ENCODE measurements around the gene CELF2.

CELF2 gene

GRCh38 chr10:11159543-11160215, 142.0 kb downstream of the CELF2 start:
- Histone ChIP-seq H3K27me3 (ENCODE audit: control insufficient read depth, insufficient read depth, low read length) (peaks cover 8% of the 10 kb centered on the region; the same call in 1 of the 2 replicates), H3K9ac (ENCODE audit: low read length) (no peak overlapping the region), H3K27ac (ENCODE audit: low read depth, low read length) (no peak overlapping the region), H3K4me3 (ENCODE audit: low read depth, low read length) (no peak overlapping the region), H3K9me3 (ENCODE audit: control insufficient read depth, insufficient read depth, low read depth, low read length) (peaks cover 12% of the 10 kb centered on the region), H3K4me1 (ENCODE audit: control insufficient read depth, insufficient read depth, low read length) (peaks cover 16% of the 10 kb centered on the region), H3K36me3 (ENCODE audit: control insufficient read depth, insufficient read depth, low read length) (no peaks in the 10 kb centered on the region)

- H3K9ac ChIP-seq (ENCODE audit: low read length), result no peak overlapping the region
- no peak overlapping the region for H3K27ac ChIP-seq (ENCODE audit: low read depth, low read length)
- no peaks in the 10 kb centered on the region for H3K36me3 ChIP-seq (ENCODE audit: control insufficient read depth, insufficient read depth, low read length)
- H3K9me3 ChIP-seq (ENCODE audit: control insufficient read depth, insufficient read depth, low read depth, low read length), result peaks cover 12% of the 10 kb centered on the region
- H3K4me1 ChIP-seq (ENCODE audit: control insufficient read depth, insufficient read depth, low read length), result peaks cover 12% of the 10 kb centered on the region
- H3K27me3 ChIP-seq (ENCODE audit: control insufficient read depth, insufficient read depth, low read length), result peaks cover 14% of the 10 kb centered on the region; the same call in 1 of the 2 replicates
- no peak overlapping the region for H3K4me3 ChIP-seq (ENCODE audit: low read depth, low read length)
These were observed 143.4 kb downstream of the CELF2 start for GRCh38 chr10:11161096-11161495.

GRCh38 chr10:11161910-11162309, 144.2 kb downstream of the CELF2 start:
- Histone ChIP-seq H3K4me3 (ENCODE audit: low read depth, low read length) (no peak overlapping the region), H3K9me3 (ENCODE audit: control insufficient read depth, insufficient read depth, low read depth, low read length) (peaks cover 12% of the 10 kb centered on the region), H3K27ac (ENCODE audit: low read depth, low read length) (no peak overlapping the region), H3K36me3 (ENCODE audit: control insufficient read depth, insufficient read depth, low read length) (no peaks in the 10 kb centered on the region), H3K9ac (ENCODE audit: low read length) (no peak overlapping the region), H3K27me3 (ENCODE audit: control insufficient read depth, insufficient read depth, low read length) (peaks cover 14% of the 10 kb centered on the region; the same call in 1 of the 2 replicates), H3K4me1 (ENCODE audit: control insufficient read depth, insufficient read depth, low read length) (peaks cover 17% of the 10 kb centered on the region)

DNA sequence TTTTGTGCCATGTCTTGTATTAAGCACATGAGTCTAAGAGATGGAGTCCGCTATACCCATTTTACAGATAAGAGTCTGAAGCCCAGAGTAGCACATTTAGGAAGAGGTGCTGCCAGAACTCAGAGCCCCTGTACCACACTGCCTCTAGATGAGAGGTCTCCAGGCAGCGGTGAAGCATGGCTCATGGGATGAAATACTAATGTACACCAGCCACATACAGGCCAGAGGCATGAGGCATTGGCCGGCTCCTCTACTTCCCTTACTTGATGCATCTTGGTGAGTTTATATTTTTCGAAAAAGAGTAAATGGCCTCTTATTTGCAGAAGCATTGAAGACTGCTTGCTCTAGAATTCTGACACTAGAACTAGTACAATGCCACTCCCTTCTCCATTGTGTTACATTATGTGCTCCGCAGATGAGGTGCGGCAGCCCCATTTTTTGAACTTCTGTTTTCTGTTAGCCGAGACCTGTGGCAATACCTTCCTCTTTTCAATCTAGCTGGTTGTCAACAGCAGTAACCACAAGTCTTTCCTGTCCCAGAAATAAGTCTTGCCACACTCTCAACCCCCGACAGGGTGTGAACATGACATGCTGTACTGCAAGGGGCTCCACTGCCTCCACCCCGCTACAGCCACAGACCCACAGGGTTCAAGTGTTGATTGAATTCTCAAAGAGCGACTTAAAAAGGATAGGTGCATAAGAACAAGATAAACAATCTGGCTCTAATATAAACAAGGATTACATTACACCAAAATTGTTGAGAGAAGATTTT, 145.3 kb downstream of the CELF2 start:
- H3K9ac ChIP-seq (ENCODE audit: low read length), result no peak overlapping the region
- peaks cover 12% of the 10 kb centered on the region for H3K9me3 ChIP-seq (ENCODE audit: control insufficient read depth, insufficient read depth, low read depth, low read length)
- no peak overlapping the region for H3K27ac ChIP-seq (ENCODE audit: low read depth, low read length)
- no peak overlapping the region for H3K4me3 ChIP-seq (ENCODE audit: low read depth, low read length)
- H3K36me3 ChIP-seq (ENCODE audit: control insufficient read depth, insufficient read depth, low read length), result no peaks in the 10 kb centered on the region
- H3K27me3 ChIP-seq (ENCODE audit: control insufficient read depth, insufficient read depth, low read length), result peaks cover 14% of the 10 kb centered on the region; the same call in 1 of the 2 replicates
- peaks cover 17% of the 10 kb centered on the region for H3K4me1 ChIP-seq (ENCODE audit: control insufficient read depth, insufficient read depth, low read length)

GRCh38 chr10:11163780-11164550, 146.3 kb downstream of the CELF2 start:
- Histone ChIP-seq H3K9ac (ENCODE audit: low read length) (no peak overlapping the region), H3K36me3 (ENCODE audit: control insufficient read depth, insufficient read depth, low read length) (no peaks in the 10 kb centered on the region), H3K9me3 (ENCODE audit: control insufficient read depth, insufficient read depth, low read depth, low read length) (peaks cover 12% of the 10 kb centered on the region), H3K27me3 (ENCODE audit: control insufficient read depth, insufficient read depth, low read length) (peaks cover 14% of the 10 kb centered on the region; the same call in 1 of the 2 replicates), H3K4me3 (ENCODE audit: low read depth, low read length) (peak overlapping the region; percentile 73; the same call in 1 of the 2 replicates), H3K27ac (ENCODE audit: low read depth, low read length) (no peak overlapping the region), H3K4me1 (ENCODE audit: control insufficient read depth, insufficient read depth, low read length) (peaks cover 17% of the 10 kb centered on the region)

DNA sequence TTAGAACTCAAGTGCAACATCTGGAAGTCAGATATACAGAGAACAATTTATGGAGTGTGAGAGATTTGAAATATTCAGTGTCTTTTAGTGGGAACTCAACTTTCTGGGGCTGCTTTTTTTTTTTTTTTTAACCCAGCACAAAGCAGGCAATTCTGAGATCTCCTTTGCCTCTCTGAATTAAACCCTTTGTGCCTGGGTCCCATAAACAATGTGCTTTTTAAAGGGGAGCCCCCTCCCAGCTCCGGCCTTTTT, 146.8 kb downstream of the CELF2 start:
- Histone ChIP-seq H3K9me3 (ENCODE audit: control insufficient read depth, insufficient read depth, low read depth, low read length) (peaks cover 12% of the 10 kb centered on the region), H3K4me1 (ENCODE audit: control insufficient read depth, insufficient read depth, low read length) (peaks cover 17% of the 10 kb centered on the region), H3K27ac (ENCODE audit: low read depth, low read length) (no peak overlapping the region), H3K9ac (ENCODE audit: low read length) (no peak overlapping the region), H3K36me3 (ENCODE audit: control insufficient read depth, insufficient read depth, low read length) (no peaks in the 10 kb centered on the region), H3K27me3 (ENCODE audit: control insufficient read depth, insufficient read depth, low read length) (peaks cover 14% of the 10 kb centered on the region; the same call in 1 of the 2 replicates), H3K4me3 (ENCODE audit: low read depth, low read length) (peak overlapping the region; percentile 73)

- H3K9ac ChIP-seq (ENCODE audit: low read length), result peak overlapping the region; percentile 37
- H3K9me3 ChIP-seq (ENCODE audit: control insufficient read depth, insufficient read depth, low read depth, low read length), result peaks cover 12% of the 10 kb centered on the region
- peaks cover 17% of the 10 kb centered on the region for H3K4me1 ChIP-seq (ENCODE audit: control insufficient read depth, insufficient read depth, low read length)
- peak overlapping the region; percentile 73 for H3K4me3 ChIP-seq (ENCODE audit: low read depth, low read length)
- no peak overlapping the region for H3K27ac ChIP-seq (ENCODE audit: low read depth, low read length)
- H3K36me3 ChIP-seq (ENCODE audit: control insufficient read depth, insufficient read depth, low read length), result no peaks in the 10 kb centered on the region
- peaks cover 14% of the 10 kb centered on the region; the same call in 1 of the 2 replicates for H3K27me3 ChIP-seq (ENCODE audit: control insufficient read depth, insufficient read depth, low read length)
These were observed 147.3 kb downstream of the CELF2 start for GRCh38 chr10:11164803-11165590.

GRCh38 chr10:11165591-11166543, 148.2 kb downstream of the CELF2 start:
- H3K9me3 ChIP-seq (ENCODE audit: control insufficient read depth, insufficient read depth, low read depth, low read length), result peaks cover 12% of the 10 kb centered on the region
- peaks cover 17% of the 10 kb centered on the region for H3K4me1 ChIP-seq (ENCODE audit: control insufficient read depth, insufficient read depth, low read length)
- peaks cover 14% of the 10 kb centered on the region; the same call in 1 of the 2 replicates for H3K27me3 ChIP-seq (ENCODE audit: control insufficient read depth, insufficient read depth, low read length)
- H3K36me3 ChIP-seq (ENCODE audit: control insufficient read depth, insufficient read depth, low read length), result no peaks in the 10 kb centered on the region
- H3K9ac ChIP-seq (ENCODE audit: low read length), result peak overlapping the region; percentile 10
- H3K27ac ChIP-seq (ENCODE audit: low read depth, low read length), result no peak overlapping the region
- peak overlapping the region; percentile 73 for H3K4me3 ChIP-seq (ENCODE audit: low read depth, low read length)

- peaks cover 14% of the 10 kb centered on the region; the same call in 1 of the 2 replicates for H3K27me3 ChIP-seq (ENCODE audit: control insufficient read depth, insufficient read depth, low read length)
- no peaks in the 10 kb centered on the region for H3K36me3 ChIP-seq (ENCODE audit: control insufficient read depth, insufficient read depth, low read length)
- H3K27ac ChIP-seq (ENCODE audit: low read depth, low read length), result no peak overlapping the region
- H3K4me1 ChIP-seq (ENCODE audit: control insufficient read depth, insufficient read depth, low read length), result peaks cover 24% of the 10 kb centered on the region
- H3K9me3 ChIP-seq (ENCODE audit: control insufficient read depth, insufficient read depth, low read depth, low read length), result peaks cover 8% of the 10 kb centered on the region
- H3K9ac ChIP-seq (ENCODE audit: low read length), result no peak overlapping the region
- H3K4me3 ChIP-seq (ENCODE audit: low read depth, low read length), result peak overlapping the region; percentile 73; the same call in 1 of the 2 replicates
These were observed 148.9 kb downstream of the CELF2 start for GRCh38 chr10:11166550-11166949.

Measured in HUES6 (cell line).